Uterus (tissue), 2 donors: ENCODE results near the gene PTPRF.

ENCODE experiments used
- POLR2A ChIP-seq, 2 donors: fragments of 450-650 bp; IDR thresholded peaks; one replicate each; pipeline ENCODE4 v1.6.1; 2016; ENCODE audit warnings: antibody characterized with exemption in 2 of 2, mild to moderate bottlenecking in 1 of 2, moderate library complexity in 1 of 2
- TF ChIP-seq, protein P1 (sequence below), 4 experiments: fragments of 200-600 bp in 2 of 4; fragments of 450-650 bp in 2 of 4; sonication (generic) in 2 of 4; IDR thresholded peaks; one replicate each; pipeline ENCODE4 v1.5.1; 2016 to 2019; ENCODE audit warnings: antibody characterized with exemption in 4 of 4, mild to moderate bottlenecking in 2 of 4, moderate library complexity in 1 of 4

DNA sequence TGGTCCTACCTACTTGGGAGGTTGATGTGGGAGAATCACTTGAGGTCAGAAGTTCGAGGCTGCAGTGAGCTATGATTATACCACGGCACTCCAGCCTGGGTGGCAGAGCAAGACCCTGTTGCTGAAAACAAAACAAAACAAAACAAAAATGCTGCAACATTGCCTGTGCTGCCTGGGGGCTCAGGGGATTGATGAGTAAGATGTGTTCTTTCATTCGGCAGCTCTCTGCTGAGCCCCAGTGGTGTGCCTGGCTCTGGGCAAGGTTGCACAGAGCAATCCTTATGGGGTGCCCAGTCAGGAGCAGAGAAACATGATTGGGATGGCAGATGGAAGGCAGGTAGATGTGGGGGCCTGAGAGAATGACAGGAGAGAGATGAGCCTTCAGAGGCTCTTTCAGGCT lies 90.7 kb downstream of the PTPRF start:
- TF ChIP-seq, protein P1, sequence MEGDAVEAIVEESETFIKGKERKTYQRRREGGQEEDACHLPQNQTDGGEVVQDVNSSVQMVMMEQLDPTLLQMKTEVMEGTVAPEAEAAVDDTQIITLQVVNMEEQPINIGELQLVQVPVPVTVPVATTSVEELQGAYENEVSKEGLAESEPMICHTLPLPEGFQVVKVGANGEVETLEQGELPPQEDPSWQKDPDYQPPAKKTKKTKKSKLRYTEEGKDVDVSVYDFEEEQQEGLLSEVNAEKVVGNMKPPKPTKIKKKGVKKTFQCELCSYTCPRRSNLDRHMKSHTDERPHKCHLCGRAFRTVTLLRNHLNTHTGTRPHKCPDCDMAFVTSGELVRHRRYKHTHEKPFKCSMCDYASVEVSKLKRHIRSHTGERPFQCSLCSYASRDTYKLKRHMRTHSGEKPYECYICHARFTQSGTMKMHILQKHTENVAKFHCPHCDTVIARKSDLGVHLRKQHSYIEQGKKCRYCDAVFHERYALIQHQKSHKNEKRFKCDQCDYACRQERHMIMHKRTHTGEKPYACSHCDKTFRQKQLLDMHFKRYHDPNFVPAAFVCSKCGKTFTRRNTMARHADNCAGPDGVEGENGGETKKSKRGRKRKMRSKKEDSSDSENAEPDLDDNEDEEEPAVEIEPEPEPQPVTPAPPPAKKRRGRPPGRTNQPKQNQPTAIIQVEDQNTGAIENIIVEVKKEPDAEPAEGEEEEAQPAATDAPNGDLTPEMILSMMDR (IDR thresholded peaks at IDR 0.05): no peak
- no peak for TF ChIP-seq POLR2A (IDR thresholded peaks at IDR 0.05)
